Ovary (tissue), 3 donors: ENCODE measurements around the gene POLDIP3.
"Not testable (repeated sequence)": the region's sequence is repeated elsewhere in the genome, so short reads cannot be mapped to it uniquely, and the experiment has no call there.

Experiments
- CTCF ChIP-seq, 3 donors: fragments of 450-650 bp in 2 of 3; fragments of 200-600 bp in 1 of 3; IDR thresholded peaks; one replicate each; pipeline versions ENCODE4 v1.5.1 to v1.8.0; 2016 to 2022; ENCODE audit warnings: antibody characterized with exemption in 3 of 3, mild to moderate bottlenecking in 1 of 3
- EP300 ChIP-seq: sonication (generic); formaldehyde crosslinking; IDR thresholded peaks from one replicate; pipeline ENCODE4 v1.6.1; 2017; ENCODE audit warnings: antibody characterized with exemption
- POLR2A ChIP-seq: fragments of 450-650 bp; IDR thresholded peaks from one replicate; pipeline ENCODE4 v1.6.1; 2017; ENCODE audit warnings: antibody characterized with exemption, mild to moderate bottlenecking, moderate library complexity
- donor health status: DM: no; HTN: no; CAD: no.

GRCh38 chr22:42548126-42548525 is 66.6 kb downstream of the POLDIP3 start:
- not testable (repeated sequence) for TF ChIP-seq POLR2A; CTCF (IDR thresholded peaks at IDR 0.05); EP300
